HG02852 (cell line): ENCODE measurements around the gene VIL1.

Experiments used
- ATAC-seq: cut with Tn5 transposase; IDR thresholded peaks from one replicate; pipeline ENCODE4 v1.9.1; 2021; ENCODE audit warnings: mild to moderate bottlenecking, moderate library complexity; ENCODE audit not compliant: unreplicated experiment

The VIL1 gene

GRCh38 chr2:218482651-218483050, 63.7 kb downstream of the VIL1 start:
- ATAC-seq = no peak

DNA sequence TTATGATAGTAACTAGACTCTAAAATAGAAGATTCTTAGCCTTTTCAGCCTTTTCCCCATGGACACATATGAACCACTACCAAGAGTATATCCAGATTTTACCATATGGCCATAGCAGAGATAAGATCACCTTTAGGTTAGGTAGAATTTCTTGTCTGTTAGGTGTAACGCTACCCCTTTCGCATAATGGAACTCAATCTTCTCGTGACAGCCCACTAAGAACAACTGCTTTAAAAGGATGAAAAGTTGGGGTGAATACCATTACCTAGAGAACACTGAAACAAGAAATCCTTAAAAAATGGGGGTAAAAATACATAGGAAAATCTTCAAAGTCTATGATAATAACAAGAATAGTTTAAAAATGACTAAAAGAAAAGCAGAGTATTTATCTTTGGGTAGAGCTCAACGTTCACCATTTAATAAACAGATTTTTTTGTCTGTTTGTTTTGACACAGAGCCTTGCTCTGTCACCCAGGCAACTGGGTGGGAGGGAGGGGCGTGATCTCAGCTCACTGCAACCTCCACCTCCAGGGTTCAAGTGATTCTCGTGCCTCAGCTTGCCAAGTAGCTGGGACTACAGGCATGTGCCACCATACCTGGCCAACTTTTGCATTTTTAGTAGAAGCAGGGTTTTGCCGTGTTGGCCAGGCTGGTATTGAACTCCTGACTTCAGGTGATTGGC, 67.2 kb downstream of the VIL1 start:
- no peak for ATAC-seq

DNA sequence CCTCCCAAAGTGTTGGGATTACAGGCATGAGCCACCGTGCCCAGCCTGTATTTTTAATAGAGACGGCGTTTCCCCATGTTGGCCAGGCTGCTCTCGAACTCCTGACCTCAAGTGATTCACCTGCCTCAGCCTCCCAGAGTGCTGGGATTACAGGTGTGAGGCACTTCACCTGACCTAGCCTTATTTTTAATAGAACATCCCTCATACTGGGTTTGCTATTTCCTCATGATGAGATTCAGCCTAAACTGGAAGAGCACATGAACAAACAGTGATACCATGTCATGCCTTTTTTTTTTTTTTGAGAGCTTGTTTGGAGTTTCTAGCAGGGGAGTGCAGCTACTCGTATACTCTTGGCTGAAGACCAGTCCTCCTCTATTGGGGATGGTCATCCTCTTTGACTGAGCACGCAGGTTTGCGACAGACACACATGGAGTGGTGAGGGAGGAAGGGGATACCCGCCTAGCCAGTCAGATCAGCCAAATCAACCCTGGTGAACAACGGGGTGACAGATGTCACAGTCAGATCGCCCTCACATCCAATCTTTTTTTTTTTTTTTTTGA, 81.7 kb downstream of the VIL1 start:
- no peak for ATAC-seq

DNA sequence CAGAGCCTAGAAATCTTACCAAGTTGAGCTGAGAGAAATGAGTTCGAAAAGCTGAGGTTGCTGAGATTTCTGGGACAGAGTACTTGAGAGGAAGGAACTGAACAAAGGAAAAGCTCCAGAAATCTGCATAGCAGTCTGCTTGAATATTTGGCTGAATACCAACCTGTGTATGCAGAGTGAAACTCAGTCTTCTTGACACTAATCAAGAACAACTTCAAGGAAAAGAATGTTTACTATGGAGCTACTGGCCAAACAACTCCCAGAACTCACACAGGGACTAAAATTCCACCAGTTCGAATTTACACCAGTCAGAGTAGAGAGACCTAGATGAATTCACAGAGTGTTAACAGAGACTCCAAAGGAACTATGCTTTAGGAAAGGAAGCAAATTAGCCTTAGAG, 82.7 kb downstream of the VIL1 start:
- ATAC-seq = no peak
